NCI-H748 treated with DMSO at 0.1 percent for 48 hours (cell line): ENCODE data around the gene CMIP.
"Not testable (repeated sequence)": the region's sequence is repeated elsewhere in the genome, so short reads cannot be mapped to it uniquely, and the experiment has no call there.

Source experiments
- DNase-seq: peaks from one replicate; lab custom pipeline; 2025; lab: John Stamatoyannopoulos, UW

The CMIP gene

DNA sequence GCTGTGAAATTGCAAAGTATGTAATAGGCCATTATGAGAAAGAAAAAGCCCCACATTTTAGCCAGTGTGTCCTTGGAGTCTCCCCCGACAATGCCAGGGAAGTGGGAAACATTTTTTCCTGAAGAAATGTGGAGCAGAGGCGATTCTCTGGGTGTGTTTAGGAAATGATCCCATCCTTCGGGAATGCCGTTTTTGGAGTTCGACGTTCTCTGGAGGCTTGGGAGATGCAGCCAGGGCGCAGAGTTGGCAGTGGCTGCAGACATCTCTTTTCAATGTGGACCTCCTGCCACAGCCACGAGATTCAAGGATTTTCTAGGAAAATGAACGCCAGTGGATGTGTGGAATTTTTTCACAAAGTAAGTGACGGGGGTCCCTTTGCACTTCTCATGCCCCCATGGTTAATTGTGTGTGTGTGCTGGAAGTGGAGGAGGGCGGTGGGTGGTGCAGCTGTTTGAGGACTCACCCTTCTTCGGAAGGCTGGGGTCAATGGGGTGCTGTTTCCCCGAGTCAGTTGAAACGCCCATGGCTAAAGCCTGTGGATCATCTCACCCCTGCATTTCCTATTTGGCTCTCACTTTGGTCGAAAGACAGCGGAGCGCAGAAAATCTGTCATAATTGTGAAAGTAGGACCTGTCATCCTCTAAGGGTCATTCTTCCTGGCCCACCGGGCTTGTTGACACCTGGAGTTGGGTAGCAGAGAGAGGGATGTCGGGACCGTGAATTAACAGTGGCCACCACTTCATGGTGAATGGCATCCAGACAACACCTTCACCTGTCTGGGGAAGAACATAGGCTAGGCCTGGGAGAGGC is 73.2 kb downstream of the CMIP start:
- no peak for DNase-seq

DNA sequence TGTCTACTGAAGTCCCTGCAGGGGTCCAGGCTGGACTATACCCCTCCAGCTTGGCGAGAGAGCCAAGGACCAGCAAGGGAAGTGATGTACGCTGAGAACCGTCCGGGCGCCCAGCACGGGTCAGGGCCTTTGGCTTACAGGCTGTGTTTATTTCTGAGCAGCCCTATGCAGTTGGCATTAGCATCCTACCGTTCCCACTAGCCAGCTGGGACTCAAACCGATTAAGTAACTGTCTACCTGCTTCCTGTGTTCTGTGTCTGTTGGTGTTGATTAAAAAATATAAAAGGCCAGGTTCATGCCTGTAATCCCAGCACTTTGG is 73.8 kb downstream of the CMIP start:
- no peak for DNase-seq

DNA sequence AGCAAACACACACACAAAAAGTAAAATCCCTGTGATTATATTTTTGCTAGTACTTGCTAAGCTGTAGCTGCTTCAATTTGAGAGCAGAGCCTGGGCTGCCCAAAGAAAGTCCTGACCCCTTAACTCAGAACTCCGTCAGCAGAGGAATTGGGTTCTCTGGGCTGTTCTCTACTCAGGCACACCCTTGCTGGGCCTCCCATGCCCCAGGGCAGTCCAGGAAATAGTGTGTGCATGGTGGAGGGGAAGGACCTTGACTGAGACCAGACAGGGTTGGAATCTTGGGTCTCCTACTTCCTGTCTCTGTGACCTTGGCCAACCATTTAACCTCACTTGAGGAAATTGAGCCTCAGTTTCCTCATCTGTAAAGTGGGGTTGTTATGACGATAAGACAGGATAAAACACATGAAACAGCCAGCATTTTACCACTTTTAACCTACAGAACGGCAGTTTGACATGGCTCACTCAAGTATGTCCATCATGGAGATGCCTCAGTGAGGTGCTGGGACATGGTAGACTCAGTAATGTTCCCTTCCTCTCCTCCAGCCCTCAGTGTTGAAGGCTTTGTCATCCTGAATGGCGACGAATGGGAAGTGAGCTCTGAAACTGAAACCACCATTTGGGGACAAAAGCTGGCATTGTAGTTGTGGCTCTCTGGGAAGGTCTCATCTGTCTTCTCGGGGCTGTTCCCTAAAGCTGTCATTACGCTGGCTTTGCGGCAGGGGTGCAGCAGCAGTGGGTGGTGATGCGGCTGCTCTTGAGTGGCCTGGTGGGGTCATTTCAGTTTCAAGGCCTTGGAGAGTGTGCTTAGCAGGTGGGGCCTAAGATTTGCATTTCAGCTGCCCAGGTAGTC is 74.9 kb downstream of the CMIP start:
- no peak for DNase-seq

DNA sequence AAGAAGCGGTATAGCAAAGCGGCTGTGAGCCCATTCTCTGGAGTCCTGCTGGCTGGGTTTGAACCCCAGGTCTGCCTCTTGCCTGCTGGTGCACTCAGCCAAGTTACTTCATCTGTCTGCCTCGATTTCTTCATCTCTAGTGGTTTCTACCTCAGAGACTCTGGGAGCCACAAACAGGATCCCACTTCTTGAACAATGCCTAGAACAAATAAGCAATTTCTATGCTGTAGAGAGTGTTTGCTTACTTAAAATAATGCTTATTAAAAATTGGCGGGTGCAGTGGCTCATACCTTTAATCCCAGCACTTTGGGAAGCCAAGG is 75.5 kb downstream of the CMIP start:
- DNase-seq: no peak

DNA sequence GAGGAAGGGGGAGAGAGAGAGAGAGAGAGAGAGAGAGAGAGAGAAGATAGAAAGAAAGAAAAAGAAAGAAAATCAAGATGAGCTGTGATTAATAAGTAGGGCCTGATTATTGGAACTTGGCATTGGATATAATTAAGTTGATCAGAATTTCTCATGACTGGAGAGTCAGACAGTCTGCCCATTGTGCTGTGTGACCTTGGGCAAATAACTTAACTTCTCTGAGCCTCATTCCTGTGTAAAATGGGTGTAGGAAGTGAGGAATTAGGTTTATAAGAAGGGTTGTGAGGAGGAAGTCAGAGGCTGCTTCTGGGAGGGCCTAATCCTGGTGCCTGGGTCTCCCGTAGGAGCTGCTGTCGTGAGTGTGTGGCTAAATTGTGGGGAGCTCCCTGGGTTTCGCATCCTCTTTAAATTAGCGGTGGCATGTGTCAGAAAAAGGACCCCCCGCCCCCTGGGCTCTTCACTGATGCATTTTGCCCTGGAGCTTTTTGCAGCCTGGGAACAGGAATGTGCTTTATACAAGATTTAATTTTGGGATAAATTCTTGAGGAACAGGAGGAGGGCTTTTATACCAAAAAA is 76.0 kb downstream of the CMIP start:
- DNase-seq: no peak

DNA sequence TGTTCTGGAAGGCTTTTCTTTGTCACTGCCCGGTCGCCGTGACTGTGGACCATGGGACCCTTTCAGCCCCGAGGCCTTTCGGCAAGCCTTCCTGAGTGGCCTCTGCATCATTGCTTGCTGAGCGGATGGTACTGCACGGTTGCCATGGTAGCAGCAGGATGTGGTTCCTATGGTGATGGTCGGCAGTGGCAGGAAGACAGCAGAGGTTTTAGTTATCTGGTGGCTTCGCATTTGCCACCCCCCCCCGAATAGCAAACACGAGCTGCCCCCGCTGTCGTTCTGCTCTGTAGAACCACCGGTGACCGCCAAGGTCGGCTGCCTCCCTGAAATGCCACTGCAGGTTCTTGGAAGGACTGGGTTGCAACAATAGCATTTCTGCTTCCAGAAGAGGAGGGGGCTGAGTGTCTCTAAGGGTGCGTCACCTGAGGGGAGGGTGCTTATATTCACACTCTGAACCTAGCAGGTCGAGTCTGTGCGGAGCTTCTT is 76.6 kb downstream of the CMIP start:
- DNase-seq: peak; percentile 2

DNA sequence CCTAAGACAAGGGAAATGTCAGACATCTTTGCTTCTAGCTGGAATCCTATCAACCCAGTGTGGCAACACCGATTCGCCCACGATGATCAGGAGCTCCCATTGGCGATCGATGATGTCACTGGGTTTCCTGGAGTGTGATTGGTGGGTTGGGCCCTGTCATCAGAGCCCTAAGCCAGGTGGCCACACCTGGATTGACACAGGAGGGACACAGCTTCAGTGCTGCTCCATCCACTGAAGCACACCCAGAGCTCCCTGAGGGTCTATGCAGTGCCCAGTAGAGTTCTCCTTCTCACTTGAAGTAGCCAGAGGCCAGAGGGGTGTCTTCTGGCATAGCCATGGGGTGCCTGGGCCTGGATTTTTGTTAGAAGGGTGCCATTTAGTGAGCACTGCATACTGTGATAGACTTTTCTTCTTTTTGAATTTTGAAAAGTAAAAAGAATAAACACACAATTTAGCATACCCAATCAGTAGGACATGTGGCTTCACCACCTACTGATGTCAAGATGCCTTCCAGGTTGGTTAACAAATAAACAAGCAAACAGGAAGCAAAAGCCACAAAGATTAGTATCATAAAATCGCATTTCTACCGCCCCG is 77.6 kb downstream of the CMIP start:
- no peak for DNase-seq

DNA sequence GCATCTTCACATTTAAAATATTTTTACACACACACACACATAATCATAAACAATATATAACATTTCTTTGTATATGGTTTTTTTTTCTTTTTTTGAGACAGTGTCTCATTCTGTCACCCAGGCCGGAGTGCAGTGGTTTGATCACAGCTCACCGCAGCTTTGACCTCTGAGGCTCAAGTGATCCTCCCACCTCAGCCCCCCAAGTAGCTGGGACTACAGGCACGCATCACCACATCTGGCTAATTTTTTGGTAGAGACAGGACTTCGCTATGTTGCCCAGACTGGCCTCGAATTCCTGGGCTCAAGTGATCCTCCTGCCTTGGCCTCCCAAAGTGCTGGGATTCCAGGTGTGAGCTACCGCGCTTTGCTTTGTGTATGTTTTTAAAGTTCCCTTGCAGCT is 78.2 kb downstream of the CMIP start:
- DNase-seq: not testable (repeated sequence)

DNA sequence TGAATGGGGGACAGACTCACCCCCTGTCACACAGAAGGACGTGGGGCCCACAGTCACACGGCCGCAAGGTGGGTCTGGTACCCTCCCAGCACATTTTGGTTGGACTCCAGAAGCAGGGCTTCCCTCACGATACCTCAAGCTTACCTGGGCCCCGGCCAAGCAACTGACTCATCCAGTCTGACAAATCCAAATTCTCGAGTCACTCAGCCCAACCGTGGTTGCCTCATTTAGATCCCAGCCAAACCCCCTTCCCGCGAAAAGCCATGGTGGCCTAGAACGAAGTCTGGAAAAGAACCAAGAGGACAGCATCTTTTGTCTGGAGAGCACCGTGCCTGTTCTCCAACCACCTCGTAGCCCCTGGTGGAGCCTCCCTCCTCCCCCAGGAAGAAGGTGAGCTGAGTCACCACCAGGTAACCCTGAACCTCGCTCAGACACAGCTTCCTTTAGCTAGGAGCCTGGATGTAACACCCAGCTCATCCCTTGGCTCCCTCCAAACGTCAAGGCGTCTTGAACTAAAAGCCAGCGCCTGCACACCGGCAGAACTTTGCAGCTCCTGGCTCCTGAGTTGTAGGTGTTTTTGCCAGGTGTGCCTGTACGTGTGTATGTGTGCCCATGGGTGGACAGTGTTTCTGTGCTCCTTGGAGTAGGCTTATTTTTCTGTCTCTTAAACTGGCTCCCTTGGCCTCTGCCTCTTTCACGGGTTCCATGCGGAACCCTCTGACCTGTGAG is 78.9 kb downstream of the CMIP start:
- no peak for DNase-seq

DNA sequence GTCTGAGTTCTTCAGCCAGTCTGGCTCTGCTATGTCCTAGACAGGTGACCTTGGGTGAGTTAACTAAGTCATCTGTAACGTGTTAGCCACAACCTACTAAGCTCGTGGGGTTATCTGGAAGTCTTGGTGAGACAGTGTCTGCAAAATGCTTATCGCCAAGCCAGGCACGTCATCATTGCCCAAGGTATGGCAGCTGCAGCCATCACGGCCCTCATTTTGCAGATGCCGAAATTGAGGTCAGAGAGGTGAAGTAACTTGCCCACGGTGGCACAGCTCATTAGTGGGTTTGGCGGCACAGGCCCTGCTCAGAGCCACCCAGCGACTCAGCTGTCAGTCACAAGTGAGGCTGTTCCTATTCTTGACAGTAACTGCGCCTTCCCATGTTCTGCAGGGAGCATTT is 79.8 kb downstream of the CMIP start:
- DNase-seq: no peak

DNA sequence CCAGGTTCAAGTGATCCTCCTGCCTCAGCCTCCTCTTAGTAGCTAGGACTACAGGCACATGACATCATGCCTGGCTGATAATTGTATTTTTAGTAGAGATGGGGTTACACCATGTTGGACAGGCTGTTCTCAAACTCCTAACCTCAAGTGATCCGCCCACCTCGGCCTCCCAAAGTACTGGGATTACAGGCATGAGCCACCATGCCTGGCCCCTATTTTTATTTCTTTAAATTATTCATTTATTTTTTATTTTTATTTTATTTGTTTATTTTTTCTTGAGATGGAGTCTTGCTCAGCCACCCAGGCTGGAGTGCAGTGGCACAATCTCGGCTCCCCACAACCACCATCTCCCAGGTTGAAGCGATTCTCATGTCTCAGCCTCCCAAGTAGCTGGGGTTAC is 80.3 kb downstream of the CMIP start:
- not testable (repeated sequence) for DNase-seq

DNA sequence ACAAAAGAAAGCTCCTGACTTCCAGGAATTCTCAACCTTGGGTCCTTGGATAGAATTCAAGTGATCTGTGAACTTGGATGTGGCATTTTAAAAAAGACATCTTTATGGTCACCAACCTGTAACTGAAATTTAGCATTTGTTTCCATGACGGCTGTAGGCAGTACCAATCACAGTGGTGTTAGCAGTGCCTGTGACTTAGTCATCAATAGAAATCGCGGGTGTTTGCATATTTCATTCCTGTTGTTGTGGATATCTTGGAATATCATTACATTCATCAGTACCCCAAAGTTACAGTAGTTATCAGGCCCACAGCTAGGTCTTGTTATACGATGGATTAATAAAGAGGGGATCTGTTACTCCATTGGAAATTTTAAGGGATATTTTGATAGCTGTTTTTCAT is 81.6 kb downstream of the CMIP start:
- no peak for DNase-seq

DNA sequence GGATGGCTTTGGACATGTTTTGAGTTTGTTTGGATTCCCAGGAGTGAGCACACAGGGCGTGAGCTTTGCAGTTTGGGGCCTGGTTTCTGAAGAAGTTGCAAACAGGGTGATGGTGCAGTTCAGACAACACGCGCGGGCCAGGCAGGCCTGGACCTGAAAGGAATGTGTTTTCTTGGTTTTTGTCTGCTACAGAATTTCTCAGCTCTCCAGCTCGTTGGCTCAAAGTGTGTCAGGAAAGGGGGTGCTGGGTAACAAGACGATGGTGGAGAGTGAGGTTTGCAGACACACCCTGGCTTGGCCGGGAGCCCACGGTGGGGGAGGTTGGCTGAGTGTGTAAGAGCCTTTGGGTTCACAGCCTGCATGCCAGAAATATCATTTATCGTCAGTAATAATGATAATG is 82.3 kb downstream of the CMIP start:
- no peak for DNase-seq

DNA sequence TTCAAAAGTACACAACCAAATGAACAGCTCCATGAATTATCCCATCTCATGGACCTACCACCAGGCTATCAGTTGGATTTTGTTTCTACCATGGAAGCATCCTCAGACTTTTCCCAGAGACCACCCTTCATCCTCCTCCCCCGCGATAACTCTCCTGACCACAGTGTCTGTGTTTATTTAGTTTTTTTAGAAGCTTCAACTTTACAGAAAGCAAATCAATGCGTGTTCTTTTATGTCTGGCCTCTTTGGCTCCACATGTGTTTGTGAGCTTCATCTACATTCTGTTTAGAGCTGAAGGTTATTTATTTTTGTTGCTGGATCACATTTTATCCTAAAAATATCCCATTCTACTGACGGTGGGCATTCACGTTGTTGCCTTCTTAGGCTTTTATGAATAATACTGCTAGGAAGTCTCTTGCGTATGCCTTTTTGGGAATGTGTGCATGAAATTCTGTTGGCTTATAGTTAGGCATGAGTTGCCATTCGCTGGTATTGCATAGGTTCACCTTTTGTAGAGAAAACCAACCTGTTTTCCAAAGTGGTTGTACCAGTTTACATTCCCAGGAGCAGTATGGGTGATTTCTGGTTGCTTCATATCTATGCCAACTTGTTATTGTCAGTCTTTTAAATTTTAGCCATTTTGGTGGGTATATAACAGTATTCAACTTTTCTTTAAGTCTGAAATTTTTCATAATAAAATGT is 83.0 kb downstream of the CMIP start:
- no peak for DNase-seq

DNA sequence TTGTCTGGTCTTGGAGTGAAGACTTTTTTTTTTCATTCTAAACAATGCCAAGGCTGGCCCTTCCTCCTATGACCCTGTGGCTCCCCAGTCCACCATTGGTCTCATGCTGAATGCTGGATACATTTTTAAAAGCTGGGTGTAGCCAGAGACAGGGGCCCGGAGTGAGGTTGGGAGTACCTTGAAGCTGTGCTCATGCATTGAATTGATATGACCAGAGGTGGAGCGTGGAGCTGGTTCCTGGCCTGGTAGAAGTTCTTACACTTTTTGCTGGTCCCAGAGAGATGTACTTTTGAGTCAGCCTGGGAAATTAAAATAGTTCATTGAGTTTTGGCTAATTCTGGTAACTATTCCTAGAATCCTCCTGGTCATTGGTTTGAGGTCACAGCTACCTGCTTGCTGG is 83.6 kb downstream of the CMIP start:
- no peak for DNase-seq

DNA sequence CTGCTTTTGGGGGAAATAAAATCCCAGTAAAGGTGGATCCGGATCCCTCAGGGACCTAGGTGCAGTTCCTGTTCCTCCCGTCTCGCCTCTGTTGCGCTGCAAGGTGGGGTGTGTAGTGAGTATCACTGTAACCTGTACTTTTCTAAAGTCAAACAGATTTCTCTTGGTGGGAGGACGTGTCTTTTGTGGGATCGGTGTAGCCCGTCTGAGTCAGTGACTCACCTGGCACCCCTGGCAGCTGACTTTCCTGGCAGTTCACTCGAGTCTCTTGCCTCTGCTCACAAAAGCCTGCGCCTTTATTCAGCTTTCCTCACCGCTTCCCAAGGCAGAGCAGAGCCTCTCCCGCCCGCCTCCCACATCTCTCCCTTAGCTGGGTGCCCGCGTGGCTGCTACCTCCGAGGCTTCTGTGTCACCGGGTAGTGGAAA is 85.7 kb downstream of the CMIP start:
- DNase-seq: no peak

DNA sequence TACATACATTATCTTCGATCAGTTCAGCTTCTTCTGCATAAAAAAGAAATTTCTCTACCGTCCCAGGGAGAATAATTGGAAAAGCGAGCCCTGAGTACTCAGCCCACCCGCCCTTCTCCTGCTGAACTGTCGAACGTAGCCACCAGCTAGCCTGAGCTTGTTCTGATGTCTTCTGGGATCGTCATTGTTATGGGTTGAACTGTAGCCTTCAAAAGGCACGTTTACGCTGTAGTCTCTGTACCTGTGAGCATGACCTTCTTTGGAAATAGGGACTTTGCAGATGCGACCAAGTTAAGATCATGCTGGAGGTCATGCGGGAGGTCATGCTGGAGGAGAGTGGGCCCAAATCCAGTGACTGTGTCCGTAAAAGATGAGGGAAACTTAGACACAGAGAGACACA is 86.2 kb downstream of the CMIP start:
- DNase-seq: no peak

DNA sequence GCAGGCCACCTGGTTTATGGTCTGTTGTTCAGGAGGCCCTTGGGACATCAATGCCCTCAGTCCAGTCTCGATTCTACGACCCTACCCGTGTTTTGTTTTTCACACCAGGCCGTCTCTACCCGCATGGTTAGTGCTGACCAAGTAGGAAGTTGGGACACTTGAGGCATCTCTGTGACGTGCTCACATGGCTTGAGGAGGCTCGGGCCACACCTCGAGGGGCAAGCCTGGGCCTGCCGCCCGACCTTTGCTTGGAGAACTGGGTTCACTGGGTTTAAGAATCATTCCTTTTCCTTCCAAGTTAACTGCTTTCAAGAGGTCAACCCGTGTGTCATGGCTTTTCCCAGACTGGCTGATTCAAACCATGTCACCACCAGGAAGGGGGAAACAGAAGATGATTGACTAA is 86.8 kb downstream of the CMIP start:
- no peak for DNase-seq

DNA sequence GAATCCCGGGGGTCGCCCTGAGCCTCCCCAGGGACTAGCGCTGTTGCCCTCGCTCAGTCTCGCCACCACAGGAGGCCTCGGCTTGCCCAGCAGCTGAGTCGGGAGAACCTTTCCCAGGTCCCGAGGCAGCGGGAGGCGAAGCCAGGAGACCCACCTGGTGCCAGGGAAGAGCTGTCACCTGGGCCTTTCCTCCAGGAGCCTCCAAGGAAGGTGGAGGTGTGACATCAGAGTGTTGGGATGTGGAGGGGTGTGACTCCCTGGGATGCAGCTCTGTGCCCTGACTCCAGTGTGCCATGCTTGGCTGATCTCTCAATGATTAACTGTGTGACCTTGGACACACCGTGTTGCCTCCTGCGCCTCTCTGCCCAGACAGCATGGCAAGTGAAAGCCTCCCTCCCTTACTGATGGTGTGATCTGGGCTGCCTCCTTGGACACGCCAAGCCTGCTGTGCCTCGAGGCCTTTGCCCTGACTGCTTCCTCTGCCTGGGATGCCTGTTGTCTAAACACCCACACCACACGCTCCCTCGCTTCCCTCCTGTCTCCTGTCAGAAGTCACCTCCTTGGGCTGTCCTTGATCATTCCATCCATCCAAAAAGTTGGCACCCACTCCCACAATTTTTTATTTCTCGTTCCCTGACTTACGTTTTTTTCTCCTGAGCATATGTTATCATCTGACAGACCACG is 88.0 kb downstream of the CMIP start:
- DNase-seq: no peak

DNA sequence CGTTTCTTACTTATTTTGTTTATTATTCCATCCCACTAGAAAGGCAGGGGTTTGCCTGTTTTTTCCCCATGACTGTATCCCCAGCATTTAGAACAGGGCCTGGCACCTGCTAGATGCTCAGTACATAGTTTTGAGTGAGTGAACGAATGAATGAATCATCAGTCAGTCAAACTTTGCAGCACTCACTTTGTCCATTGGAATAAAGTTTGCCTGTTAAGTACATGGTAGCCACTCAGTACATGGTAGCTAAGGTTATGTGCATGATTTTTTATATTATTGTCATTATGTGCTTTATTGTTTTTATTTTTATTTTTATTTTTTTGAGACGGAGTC is 88.5 kb downstream of the CMIP start:
- no peak for DNase-seq
